Inferior parietal cortex (tissue), 1 donor: ENCODE measurements around the gene CPD.
"Not testable (repeated sequence)": the region's sequence is repeated elsewhere in the genome, so short reads cannot be mapped to it uniquely, and the experiment has no call there.

Experiments used
- DNase-seq: peaks from one replicate; pipeline ENCODE4 v3.0.0-alpha.2; 2016; ENCODE audit errors: extremely low spot score

Gene CPD

DNA sequence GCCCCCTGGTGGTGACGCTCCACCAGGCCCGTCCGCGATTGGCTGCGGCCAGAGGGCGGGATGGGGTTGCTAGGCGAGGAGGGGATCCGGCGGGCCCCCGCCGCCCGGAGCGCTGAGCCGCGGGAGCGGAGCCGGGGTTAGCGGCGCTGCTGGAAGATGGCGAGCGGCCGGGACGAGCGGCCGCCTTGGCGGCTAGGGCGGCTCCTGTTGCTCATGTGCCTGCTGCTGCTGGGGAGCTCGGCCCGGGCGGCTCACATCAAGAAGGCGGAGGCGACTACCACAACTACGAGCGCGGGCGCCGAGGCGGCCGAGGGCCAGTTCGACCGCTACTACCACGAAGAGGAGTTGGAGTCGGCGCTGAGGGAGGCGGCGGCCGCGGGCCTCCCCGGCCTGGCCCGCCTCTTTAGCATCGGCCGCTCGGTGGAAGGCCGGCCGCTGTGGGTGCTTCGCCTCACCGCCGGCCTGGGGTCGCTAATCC, at the start of gene CPD:
CPD (plus strand) TSS at position 103 of the 478 bp plus-strand sequence; CDS start at position 157, 54 bp downstream.
- peak; percentile 97 for DNase-seq

DNA sequence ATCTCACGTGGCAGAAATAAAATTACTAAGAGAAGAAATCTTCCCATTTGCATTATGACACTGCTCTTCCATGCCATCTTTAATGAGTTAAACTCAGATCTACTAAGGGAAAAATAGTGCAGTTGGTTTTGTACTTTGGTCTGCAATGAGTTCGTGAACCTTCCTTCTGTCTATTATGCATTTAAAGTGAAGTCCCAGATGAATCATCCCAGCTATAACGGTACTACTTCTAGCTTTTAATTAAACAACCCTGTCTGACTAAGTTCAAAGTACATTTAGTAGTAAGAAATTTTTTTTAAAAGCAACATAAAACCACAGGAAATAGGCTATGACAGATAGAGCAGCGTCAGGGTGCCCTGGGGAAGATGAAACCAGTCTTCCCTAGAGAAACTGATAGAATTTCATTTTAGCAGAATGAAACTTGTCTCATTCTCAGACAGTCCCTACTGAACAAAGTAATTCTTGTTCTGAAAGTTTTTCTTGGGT, 46.6 kb upstream of the CPD start:
- DNase-seq: no peak

DNA sequence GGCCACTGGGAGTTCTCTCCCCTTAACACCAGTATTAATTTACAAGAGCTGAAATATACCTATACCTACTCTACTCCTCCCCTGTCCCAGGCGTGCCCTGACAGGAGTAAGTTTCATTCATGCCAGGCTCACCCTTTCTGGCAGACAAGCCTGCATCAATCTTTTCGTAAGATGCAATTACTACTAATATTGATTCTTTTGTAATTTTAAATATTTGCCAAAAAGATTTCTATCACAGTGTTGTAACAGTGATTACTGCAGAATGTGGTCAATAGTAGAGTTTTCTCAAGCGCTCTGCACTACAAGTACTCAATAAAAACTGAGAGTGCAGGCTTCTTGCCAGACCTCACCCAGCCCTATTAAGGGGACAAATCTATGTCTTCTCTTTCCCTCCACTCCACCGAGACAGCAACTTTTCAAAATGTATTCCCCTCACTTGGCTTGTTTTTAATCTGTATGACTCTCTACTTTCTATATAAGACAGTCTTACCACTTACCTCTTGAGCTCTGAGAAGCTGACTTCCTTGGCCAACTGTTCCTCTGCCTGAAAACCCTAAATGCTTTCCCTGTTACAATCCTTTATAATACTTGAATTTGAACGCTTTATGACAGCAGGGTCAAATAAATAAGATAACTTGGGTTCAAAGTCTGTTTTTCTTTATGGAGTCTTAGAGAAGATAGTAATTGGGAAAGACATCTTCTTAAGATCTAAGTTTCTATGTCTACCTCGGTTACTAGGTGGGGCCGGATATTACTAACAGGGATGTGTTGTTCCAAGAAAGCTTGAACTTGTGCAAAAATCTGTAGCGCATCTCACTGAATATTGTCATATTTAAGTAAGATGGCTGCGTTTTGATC, 45.0 kb upstream of the CPD start, which contains the start of gene TMIGD1:
TMIGD1 (minus strand) TSS at position 555 of the 858 bp plus-strand sequence. CDS start 1,924 bp downstream, outside the sequence.
- DNase-seq: no peak

DNA sequence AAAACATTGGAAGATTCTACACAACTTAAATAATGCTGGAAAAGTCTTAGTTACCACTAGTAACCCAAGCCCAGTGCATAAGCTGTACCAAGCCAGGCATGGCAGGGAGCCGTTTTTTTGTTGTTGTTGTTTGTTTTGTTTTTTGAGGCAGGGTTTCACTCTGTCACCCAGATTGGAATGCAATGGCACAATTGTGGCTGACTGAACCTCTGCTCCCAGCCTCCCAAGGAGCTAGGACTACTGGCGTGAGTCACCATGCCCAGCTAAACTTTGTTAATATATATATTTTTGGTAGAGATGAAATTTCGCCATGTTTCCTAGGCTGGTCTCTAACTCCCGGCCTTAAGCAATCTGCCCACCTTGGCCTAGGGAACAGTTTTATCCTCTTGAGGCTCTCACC, 44.3 kb upstream of the CPD start:
- no peak for DNase-seq

DNA sequence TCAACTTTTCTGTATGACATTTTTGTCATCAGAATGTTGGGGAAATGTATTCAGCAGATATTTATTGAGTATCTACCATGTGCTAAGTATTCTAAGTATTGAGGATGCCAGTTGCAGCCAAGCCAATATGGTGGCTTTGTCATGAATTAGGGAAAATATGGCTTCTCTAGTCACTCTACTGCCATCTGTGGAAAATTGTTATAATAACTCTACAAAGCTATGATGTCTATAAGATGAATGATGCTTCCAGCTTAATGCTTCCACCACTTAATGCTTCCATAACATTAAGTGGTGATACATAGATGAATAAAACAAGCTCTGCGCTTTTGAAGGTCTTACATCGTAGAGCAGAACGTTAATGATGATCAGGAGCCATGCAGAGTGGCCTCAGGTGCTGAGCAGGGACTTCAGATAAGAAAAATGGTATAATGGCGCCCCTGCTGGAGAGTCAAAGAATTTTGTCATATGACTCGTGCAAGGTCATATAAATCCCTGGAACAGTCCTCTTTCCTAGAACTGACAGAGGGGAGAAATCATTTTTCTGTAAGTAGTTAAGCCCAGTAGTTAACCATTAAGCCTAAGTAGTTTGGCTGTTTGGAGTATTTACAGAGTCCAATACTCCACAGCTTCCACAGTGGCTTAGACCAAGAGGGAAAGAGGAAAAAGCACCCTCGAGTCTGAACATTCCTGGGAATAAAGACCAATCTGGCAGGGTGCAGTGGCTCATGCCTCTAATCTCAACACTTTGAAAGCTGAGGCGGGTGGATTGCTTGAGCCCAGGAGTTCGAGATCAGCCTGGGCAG, 42.2 kb upstream of the CPD start:
- no peak for DNase-seq

DNA sequence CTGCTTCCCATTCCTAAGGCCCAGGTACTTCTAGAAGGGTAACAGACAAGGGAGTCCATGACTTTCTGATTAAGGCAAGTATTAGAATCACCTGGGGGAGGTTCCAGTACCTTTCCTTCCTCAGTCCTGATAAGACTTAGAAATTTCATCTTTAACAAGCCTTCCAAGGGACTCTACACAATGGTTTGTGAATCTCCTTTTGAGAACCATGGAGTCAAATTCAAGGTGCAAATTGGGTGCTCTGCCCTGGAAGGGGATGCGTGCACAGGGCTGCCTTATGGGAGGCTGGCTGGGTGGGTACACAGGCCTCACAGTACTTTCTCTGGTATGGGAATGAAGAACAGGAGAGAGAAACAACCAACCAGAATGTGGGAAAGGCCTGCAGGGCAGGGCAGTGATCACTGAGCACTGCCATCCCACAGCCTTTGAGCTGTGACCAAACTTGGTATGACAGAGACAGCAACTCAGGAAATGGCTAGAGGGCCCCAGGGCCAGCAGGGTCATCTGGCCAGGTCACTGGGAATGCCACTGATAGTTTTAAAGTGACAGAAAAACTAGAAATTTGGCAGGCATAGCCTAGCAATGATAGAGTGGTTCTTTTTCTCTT, 41.2 kb upstream of the CPD start:
- no peak for DNase-seq

DNA sequence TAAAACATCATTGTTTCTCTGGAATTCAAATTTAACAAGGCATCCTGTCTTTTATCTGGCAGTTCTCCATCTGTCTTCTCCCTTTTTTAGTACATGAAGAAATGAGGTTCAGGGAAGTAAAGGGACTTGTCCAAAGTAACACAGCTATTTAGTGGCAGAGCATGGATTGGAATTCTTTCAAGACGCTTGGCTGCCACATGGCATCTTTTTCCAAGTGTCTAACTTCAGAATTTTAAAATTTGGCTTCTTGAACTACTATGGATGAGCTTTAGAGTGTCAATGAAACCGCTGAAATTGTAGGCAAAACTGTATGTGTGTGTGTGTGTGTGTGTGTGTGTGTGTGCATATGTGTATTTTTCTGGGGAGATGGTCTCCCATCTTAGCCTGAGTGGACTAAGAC, 39.6 kb upstream of the CPD start:
- DNase-seq: no peak

DNA sequence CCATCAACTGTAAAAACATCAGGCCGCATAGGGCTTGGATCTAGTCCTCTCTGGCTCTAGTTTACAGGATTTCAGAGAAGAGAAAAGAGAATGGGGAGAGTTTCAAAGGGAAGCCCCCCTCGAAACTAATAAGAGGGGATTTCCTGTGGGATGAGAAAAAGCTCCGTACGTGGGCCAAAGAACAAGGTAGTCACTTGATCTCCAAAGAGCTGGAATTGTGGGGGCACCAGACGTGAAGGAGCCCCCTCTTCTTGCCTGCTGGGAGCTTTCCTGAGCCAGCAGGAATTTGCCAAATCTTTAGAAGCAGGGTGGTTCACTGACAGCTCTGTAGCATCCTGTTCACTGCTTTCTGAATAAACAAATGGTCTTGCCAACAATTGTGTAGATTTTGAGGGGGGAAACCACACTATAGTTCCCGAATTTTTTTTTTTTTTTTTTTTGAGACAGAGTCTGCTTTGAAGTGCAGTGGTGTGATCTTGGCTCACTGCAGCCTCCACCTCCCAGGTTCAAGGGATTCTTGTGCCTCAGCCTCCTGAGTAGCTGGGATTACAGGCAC, 37.8 kb upstream of the CPD start:
- DNase-seq: no peak

DNA sequence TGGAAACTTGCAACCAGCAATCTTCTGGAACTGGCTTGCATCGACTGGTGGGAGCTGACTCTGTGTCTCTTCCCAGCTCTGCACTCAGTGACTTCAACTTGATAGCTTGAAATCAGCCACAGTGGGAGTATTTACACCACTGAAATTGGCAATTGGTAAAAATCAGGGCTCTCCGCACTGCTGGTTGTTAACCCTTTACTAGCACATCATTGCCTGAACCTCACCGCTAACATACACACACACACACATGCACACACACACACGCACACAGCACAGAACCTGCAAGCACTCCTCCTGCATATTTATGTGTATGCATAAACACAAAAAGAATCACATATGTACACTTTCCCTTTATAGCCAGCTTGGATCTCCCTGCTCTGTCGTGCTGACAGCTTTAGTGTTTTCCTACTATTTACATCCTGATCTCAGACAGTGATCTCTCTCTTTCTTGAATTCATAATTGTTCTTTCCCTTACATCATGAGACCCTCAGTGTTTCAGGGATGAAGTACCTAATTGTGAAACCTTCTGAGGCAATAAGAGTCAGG, 37.0 kb upstream of the CPD start:
- DNase-seq: peak; percentile 7

DNA sequence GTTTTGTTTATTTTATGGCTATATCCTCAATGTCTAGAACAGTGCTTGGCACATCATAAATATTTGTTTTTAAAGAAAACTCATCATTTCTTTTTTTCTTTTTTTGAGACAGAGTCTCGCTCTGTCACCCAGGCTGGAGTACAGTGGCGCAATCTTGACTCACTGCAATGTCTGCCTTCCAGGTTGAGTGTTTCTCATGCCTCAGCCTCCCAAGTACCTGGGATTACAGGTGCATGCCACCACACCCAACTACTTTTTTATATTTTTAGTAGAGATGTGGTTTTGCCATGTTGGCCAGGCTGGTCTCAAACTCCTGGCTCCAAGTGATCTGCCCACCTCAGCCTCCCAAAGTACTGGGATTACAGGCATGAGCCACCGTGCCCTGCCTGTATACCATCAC, 35.5 kb upstream of the CPD start:
- not testable (repeated sequence) for DNase-seq

DNA sequence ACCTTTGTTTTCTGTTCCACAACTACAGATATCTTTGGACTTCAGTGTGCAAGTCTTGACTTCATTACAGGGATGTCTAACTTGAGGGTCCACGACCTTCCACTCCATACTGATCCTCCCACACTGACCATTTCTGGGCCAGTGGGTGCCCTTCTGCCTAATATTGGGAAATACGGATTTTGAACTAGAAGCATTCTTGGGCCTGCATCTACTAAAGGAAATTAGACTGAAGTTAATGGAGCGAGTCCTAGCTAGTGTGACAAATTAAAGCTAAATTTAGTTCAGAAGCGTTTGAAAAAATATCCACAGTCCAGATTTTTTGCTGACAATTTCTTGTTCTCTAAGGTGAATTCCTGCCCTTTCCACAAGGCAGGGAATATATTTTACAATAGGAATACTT, 34.9 kb upstream of the CPD start:
- no peak for DNase-seq

DNA sequence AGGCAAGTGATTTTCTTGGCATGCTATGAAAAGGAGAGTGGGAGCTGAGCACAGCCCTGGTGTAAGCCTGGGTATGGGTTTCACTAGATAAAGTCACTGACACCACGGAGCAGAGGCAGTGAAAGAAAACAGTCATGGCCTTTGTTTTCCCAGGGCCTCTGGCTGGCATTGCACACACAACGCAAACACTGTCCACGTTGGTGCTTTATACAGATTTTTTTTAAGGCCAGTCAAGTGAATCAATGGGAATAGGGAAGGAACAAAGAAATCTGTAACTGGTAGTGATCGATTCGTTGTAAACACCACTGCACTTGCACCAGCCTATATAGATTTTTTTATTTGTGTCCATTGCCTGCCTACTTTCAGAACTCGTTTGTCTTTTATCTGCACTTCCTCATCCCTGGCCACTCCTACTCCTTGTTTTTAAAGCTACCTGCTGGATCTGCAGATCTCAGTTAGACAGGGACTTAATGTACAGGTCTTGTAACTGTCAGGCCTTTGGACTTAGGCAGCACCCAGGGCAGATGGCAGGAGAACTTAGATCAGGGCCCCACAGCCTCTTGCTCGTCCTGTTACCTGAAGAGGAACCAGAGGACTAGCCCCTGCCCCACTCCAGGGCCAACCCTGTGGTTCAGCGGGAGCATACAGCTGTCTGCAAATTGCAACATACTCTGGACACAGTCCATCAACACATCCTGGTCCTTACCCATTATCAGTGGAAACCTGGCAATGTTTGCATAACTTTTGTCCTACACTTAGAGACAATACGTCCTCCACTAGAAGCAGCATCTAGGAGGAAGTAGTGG, 34.2 kb upstream of the CPD start:
- DNase-seq: peak; percentile 75

DNA sequence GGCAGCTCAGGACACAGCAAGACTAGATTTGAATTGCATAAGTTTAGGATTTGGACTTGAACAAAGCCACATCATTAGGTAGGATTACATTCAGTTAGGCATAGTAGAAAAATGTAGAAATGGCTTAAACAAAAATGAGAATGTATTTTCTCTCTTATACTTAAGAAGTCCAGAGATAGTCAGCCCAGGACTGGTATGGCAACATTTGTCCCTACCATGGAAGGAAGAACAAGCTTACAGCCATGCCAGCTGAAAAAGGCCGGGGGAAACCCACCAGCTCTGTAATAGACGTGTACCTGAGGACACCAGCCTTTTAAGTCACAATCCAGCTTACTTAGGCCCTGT, 33.7 kb upstream of the CPD start:
- no peak for DNase-seq

DNA sequence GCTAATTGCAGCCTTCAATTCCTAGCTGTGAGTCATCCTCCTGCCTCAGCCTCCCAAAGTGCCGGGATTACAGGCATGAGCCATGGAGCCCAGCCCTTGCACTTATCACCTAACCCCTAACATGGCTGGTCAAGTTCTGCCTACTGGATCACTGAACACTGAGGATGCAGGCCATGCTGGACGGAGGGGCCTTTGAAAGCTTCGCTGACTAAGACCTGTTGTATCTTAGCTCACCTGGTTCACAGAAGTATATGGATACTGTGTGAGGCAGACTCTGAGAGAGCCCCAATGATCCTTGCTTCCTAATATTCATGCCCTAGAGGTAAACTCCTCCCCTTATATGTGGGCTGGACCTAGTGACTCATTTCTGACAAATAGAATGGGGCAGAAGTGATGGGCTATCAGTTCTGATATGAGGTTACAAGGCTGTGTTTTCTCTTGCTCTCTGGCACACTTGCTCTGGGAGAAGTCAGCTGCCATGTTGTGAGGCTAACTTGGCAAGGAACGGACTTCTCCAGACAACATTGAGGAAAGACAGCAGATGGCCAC, 33.1 kb upstream of the CPD start:
- no peak for DNase-seq

DNA sequence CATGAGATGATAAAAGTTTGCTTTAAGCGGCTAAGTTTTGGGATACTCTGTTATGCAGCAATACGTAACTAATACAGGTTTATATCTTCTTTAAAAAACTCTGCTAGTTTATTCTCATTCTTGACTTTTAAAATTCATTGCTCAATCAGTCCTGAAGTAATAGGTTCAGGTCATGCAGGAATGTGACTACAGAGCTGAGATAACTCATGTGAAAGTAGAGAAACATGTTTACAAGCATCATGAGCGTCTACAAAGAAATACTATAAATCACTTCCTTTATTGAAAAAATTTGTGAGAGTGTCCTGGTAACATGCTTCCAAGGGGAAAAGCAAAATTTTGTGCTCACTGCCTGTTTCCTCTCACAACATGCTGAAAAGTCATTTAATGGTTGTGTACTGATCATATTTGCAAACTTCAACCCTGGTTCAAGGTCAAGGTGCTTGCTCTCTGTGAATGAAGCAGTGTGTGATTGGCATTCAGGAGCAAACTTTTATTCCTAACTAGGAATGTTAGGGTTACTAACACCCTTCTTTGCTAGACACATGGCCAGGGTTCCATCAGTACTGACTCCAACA, 32.4 kb upstream of the CPD start:
- DNase-seq: no peak

DNA sequence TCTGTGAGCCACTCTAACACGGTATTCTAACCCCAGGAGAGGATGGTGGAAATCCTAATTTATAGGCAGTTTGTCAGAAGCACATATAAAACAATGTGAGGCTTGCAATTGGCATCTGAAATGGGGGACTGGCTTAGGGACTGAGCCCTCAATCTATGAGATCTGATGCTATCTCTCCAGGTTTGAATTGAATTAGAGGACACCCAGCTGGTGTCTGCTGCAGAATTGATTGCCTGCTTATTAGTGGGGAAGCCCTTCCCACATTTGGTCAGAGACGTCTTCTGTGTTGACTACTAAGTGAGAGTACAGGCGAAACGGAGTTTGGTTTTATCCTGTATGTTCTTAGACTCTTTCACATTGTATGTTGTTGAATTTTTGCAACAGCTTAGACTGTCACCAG, 31.2 kb upstream of the CPD start:
- no peak for DNase-seq

DNA sequence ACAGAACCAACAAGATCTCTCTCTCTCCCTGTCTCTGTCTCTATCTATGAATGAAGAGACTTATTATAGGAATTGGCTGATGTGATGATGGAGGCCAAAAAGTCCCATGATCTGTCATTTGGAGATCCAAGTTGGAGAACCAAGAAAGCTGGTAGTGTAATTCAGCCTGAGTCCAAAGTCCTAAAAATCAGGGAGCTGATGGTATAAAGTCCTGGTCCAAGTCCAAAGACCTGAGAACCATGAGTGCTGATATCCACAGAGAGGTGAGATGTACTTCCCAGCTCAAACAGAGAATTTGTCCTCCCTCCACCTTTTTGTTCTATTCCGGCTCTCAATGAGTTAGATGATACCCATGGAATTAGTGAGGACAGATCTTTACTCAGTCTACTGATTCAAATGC, 29.5 kb upstream of the CPD start:
- no peak for DNase-seq

DNA sequence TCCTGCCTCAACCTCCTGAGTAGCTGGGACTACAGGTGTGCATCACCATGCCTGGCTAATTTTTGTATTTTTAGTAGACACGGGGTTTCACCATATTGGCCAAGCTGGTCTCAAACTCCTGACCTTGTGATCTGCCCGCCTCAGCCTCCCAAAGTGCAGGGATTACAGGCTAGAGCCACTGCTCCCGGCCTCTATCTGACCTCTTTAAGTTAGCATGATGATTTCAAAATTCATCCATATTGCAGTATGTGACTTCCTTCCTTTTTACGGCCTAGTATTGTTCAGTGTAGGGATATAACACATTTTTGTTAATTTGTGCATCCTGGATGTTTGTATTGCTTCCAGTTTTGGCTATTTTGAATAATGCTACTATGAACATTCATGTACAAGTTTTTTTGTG, 27.5 kb upstream of the CPD start:
- not testable (repeated sequence) for DNase-seq

DNA sequence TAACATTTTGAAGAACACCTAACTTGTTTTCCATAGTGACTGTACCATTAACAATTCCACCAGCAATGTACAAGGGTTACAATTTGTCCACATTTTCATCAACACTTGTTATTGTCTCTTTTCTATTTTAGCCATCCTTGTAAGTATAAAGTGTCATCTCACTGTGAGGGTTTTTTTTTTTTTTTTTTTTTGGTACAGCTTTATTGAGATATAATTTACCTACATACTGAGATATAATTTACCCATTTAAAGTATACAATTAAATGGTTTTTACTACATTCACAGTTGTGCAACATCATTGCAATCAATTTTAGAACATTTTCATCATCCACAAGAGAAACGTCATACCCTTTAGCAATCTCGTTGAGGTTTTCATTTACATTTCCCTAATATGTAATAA, 27.0 kb upstream of the CPD start:
- DNase-seq: no peak

DNA sequence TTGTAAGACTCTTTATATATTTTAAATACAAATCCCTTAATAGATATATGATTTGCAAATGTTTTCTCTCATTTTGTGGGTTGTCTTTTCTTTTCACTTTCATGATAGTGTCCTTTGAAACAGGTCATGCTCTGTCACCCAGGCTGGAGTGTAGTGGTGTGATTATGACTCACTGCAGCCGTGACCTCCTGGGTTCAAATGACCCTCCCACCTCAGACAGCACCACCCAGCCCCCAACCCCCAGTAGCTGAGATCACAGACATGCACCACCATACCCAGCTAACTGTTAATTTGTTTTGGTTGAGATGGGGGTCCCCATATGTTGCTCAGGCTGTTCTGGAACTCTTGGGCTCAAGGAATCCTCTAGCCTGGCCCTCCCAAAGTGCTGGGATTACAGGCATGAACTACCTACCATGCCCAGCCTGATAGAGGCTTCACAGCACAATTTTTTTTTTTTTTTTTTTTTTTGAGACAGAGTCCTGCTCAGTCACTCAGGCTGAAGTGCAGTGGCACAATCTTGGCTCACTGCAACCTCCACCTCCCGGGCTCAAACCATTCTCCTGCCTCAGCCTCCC, 26.4 kb upstream of the CPD start:
- no peak for DNase-seq
